Measurements from ENCODE around the gene DOCK9. TPM values are rescaled to one million over a fixed set of nuclear protein-coding genes. Genes with fewer than 3 reads are reported as not detected.
A peak's percentile ranks its signal among the peaks of the same experiment; 100 is the strongest.

DOCK9 gene
- total RNA-seq, 1 donor from 2014 or later = 339 TPM

DNA sequence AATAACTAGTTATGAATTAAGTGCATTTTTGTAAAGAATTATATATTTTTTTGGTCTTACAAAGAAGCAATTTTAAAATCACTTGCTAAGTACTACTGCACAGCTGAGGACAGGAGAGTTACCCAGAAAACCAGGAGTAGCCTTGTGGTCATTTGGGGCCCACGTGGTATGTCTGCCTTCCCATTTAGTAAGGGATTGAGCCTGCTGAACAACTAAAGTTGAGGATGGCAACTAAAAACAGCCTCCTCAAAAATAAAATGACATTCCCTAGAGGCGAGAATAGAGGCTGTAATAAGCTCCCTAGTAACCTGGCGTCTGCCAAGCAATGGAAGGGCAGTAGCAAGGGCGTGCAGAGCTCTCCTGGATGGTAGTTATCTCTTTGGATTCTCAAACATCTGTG lies 36.3 kb downstream of the DOCK9 start:
- H3K9me3 Mint-ChIP-seq (ENCODE audit: unreplicated experiment) = no peaks in the 10 kb centered on the region
- no peak overlapping the region for H3K27ac Mint-ChIP-seq (ENCODE audit: unreplicated experiment)
- no peak overlapping the region for H3K4me3 Mint-ChIP-seq (ENCODE audit: unreplicated experiment)
- peaks cover 26% of the 10 kb centered on the region for H3K36me3 Mint-ChIP-seq (ENCODE audit: low read depth, unreplicated experiment)
- H3K4me1 Mint-ChIP-seq (ENCODE audit: unreplicated experiment) = peaks cover 62% of the 10 kb centered on the region
- H3K27me3 Mint-ChIP-seq (ENCODE audit: unreplicated experiment) = peaks cover 2% of the 10 kb centered on the region
- TF ChIP-seq, protein P1, sequence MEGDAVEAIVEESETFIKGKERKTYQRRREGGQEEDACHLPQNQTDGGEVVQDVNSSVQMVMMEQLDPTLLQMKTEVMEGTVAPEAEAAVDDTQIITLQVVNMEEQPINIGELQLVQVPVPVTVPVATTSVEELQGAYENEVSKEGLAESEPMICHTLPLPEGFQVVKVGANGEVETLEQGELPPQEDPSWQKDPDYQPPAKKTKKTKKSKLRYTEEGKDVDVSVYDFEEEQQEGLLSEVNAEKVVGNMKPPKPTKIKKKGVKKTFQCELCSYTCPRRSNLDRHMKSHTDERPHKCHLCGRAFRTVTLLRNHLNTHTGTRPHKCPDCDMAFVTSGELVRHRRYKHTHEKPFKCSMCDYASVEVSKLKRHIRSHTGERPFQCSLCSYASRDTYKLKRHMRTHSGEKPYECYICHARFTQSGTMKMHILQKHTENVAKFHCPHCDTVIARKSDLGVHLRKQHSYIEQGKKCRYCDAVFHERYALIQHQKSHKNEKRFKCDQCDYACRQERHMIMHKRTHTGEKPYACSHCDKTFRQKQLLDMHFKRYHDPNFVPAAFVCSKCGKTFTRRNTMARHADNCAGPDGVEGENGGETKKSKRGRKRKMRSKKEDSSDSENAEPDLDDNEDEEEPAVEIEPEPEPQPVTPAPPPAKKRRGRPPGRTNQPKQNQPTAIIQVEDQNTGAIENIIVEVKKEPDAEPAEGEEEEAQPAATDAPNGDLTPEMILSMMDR (IDR thresholded peaks at IDR 0.05; ENCODE audit: unreplicated experiment) = no peak
- no peak for DNase-seq (ENCODE audit: low spot score)

- Mint-ChIP-seq H3K4me3 (ENCODE audit: unreplicated experiment) (no peak overlapping the region), H3K4me1 (ENCODE audit: unreplicated experiment) (peaks cover 59% of the 10 kb centered on the region), H3K27ac (ENCODE audit: unreplicated experiment) (no peak overlapping the region), H3K27me3 (ENCODE audit: unreplicated experiment) (peaks cover 2% of the 10 kb centered on the region), H3K36me3 (ENCODE audit: low read depth, unreplicated experiment) (peaks cover 24% of the 10 kb centered on the region), H3K9me3 (ENCODE audit: unreplicated experiment) (no peaks in the 10 kb centered on the region)
- TF ChIP-seq, protein P1 (IDR thresholded peaks at IDR 0.05; ENCODE audit: unreplicated experiment) = no peak
- DNase-seq (ENCODE audit: low spot score) = no peak
Observed at GRCh38 chr13:98941126-98941525, 36.7 kb downstream of the DOCK9 start.

DNA sequence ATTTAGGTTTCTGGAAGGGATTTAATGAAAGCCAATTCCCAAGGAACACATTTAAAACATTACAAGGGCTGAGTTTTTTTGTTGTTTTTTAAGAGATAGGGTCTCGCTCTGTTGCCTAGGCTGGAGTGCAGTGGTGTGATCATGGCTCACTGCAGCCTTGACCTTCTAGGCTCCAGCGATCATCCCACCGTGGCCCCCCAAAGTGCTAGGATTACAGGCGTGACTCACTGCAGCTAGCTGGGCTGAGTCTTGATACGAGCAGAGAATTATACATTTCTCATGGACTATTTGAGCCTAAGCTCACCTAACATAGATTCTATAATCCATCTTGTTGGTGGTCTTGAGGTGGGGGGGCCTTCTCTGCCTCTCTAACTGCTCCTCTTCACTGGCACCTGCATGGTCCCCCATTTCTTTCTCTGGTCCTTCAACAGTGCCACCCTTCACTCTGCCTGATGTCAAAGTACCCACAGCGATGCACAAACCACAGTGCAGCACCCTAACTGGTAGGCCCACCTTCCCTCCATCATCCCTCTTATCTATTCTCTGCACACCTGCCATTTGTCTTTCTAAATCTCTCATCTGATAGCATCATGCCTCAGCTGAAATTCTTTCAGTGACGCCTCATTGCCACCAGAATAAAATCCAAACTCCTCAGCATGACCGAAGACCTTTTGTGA lies 37.4 kb downstream of the DOCK9 start:
- DNase-seq (ENCODE audit: low spot score) = no peak
- peaks cover 56% of the 10 kb centered on the region for H3K4me1 Mint-ChIP-seq (ENCODE audit: unreplicated experiment)
- TF ChIP-seq, protein P1 (IDR thresholded peaks at IDR 0.05; ENCODE audit: unreplicated experiment) = no peak
- H3K27ac Mint-ChIP-seq (ENCODE audit: unreplicated experiment) = peak overlapping the region; percentile 65
- peaks cover 26% of the 10 kb centered on the region for H3K36me3 Mint-ChIP-seq (ENCODE audit: low read depth, unreplicated experiment)
- H3K4me3 Mint-ChIP-seq (ENCODE audit: unreplicated experiment) = no peak overlapping the region
- peaks cover 2% of the 10 kb centered on the region for H3K27me3 Mint-ChIP-seq (ENCODE audit: unreplicated experiment)
- no peaks in the 10 kb centered on the region for H3K9me3 Mint-ChIP-seq (ENCODE audit: unreplicated experiment)

DNA sequence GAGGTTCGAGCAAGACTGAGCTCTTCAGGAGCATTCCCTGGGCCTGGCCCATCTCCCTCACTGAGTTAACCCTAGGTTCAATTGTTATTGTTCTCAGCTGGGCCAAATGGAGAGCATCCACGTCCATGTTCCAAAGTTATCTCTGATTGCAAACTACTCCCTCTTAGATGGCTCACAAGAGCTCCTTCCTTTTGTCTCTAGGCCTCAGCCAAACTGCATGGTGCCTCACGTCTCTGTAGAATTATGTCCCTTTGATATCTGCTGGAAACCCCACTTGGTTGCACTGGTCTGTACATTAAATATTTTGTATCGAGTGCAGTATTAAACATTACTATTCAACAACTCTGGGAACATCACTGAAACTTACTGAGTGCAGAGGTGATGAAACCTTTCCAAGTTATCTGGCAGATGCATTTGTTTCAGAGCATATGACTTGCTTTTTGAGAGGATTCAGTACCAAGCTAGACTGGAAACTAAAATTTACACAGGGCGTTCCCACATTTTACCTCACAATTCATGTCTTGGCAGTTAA lies 38.1 kb downstream of the DOCK9 start:
- no peak overlapping the region for H3K27ac Mint-ChIP-seq (ENCODE audit: unreplicated experiment)
- H3K4me3 Mint-ChIP-seq (ENCODE audit: unreplicated experiment) = no peak overlapping the region
- H3K4me1 Mint-ChIP-seq (ENCODE audit: unreplicated experiment) = peaks cover 49% of the 10 kb centered on the region
- peaks cover under 1% of the 10 kb centered on the region for H3K9me3 Mint-ChIP-seq (ENCODE audit: unreplicated experiment)
- no peak for DNase-seq (ENCODE audit: low spot score)
- H3K27me3 Mint-ChIP-seq (ENCODE audit: unreplicated experiment) = peaks cover 2% of the 10 kb centered on the region
- TF ChIP-seq, protein P1 (IDR thresholded peaks at IDR 0.05; ENCODE audit: unreplicated experiment) = no peak
- peaks cover 25% of the 10 kb centered on the region for H3K36me3 Mint-ChIP-seq (ENCODE audit: low read depth, unreplicated experiment)

DNA sequence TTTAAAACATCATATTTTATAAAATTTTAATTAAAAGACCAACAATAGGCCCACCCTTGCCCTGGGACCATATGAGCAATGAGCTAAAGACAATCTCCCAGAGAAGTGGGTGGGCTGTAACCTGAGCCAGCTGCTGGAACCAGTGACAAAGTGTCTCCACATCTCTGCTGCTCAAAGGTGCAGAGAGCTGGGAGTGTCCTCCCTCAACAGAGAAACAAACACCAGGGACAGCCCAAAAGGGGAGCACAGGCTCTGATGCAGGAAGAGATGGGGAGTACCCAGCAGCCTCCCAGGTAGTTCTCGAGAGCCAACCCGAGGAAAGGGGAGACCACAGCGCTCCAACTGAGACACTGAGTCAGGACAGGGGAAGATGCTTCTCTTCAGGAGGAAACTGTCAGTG lies 39.1 kb downstream of the DOCK9 start:
- Mint-ChIP-seq H3K36me3 (ENCODE audit: low read depth, unreplicated experiment) (peaks cover 28% of the 10 kb centered on the region), H3K9me3 (ENCODE audit: unreplicated experiment) (peaks cover 5% of the 10 kb centered on the region), H3K27ac (ENCODE audit: unreplicated experiment) (no peak overlapping the region), H3K4me1 (ENCODE audit: unreplicated experiment) (peaks cover 44% of the 10 kb centered on the region), H3K4me3 (ENCODE audit: unreplicated experiment) (no peak overlapping the region), H3K27me3 (ENCODE audit: unreplicated experiment) (peaks cover 2% of the 10 kb centered on the region)
- TF ChIP-seq, protein P1 (IDR thresholded peaks at IDR 0.05; ENCODE audit: unreplicated experiment) = no peak
- DNase-seq (ENCODE audit: low spot score) = no peak

All from endothelial cell (in vitro differentiated cells).